ENCODE measurements around the gene PPRC1. TPM values are rescaled to one million over a fixed set of nuclear protein-coding genes. Genes with fewer than 3 reads are reported as not detected.
A peak's percentile ranks its signal among the peaks of the same experiment; 100 is the strongest.

The PPRC1 gene
- total RNA-seq, 1 experiment from 2014 or later: 79.4 TPM

DNA sequence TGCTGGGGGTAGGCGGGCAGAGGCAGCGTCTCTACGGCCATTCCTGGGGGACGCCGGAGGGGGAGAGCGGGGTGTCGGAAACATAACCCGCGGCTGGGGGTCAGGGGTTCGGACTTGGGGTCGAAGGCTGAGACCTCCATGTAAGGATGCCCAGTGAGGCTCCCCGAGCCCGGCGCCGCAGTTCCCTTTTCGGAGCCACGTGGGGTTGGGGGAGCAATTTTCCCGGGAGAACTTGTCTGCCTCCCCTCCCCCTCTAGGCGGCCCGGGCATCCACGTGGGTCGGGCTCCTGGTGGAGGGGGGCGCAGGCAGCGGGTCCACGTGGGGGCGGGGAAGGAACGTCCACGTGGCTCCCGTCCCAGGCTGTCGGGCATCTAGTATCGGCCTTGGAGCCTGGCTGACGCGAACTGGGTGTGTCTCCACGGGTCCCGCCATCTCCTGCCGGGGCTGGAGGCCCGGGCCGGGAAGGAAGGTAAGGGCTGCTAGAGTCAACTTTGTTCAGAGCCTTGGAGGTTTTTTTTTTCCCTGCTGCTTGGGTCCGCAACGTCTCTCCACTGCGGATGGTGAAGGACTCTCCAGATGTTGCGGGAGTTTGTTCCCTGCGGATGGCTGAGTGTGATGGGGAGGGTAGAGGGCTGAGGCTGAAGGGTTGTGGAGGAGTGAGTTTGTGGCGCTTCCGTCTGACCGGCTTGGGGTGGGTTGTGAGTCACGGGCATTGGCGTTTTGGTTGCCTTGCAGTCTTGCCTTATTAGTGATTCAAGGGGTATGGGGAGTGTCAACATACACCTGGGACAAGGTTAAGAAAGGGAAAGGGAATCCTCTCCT, 744 bp downstream of the PPRC1 start:
- H3K9me3 Mint-ChIP-seq: no peaks in the 10 kb centered on the region
- peak; percentile 53 for DNase-seq (ENCODE audit: low spot score)
- H3K4me1 Mint-ChIP-seq: peaks cover 22% of the 10 kb centered on the region
- no peak for TF ChIP-seq PRDM15 (CRISPR knock-in tag; IDR thresholded peaks at IDR 0.05)
- TF ChIP-seq, protein P1, sequence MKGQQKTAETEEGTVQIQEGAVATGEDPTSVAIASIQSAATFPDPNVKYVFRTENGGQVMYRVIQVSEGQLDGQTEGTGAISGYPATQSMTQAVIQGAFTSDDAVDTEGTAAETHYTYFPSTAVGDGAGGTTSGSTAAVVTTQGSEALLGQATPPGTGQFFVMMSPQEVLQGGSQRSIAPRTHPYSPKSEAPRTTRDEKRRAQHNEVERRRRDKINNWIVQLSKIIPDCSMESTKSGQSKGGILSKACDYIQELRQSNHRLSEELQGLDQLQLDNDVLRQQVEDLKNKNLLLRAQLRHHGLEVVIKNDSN (CRISPR knock-in tag; IDR thresholded peaks at IDR 0.05): peak; percentile 78
- TF ChIP-seq SMAD3 (CRISPR knock-in tag; IDR thresholded peaks at IDR 0.05; ENCODE audit: borderline replicate concordance): no peak
- TF ChIP-seq ZNF423 (CRISPR knock-in tag; IDR thresholded peaks at IDR 0.05): no peak
- TF ChIP-seq, protein P2, sequence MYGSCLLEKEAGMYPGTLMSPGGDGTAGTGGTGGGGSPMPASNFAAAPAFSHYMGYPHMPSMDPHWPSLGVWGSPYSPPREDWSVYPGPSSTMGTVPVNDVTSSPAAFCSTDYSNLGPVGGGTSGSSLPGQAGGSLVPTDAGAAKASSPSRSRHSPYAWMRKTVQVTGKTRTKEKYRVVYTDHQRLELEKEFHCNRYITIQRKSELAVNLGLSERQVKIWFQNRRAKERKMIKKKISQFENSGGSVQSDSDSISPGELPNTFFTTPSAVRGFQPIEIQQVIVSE (CRISPR knock-in tag; IDR thresholded peaks at IDR 0.05; ENCODE audit: borderline replicate concordance): no peak
- TF ChIP-seq JAZF1 (CRISPR knock-in tag; IDR thresholded peaks at IDR 0.05): no peak
- no peak for TF ChIP-seq MYBL2 (CRISPR knock-in tag; IDR thresholded peaks at IDR 0.05)
- TF ChIP-seq, protein P3, sequence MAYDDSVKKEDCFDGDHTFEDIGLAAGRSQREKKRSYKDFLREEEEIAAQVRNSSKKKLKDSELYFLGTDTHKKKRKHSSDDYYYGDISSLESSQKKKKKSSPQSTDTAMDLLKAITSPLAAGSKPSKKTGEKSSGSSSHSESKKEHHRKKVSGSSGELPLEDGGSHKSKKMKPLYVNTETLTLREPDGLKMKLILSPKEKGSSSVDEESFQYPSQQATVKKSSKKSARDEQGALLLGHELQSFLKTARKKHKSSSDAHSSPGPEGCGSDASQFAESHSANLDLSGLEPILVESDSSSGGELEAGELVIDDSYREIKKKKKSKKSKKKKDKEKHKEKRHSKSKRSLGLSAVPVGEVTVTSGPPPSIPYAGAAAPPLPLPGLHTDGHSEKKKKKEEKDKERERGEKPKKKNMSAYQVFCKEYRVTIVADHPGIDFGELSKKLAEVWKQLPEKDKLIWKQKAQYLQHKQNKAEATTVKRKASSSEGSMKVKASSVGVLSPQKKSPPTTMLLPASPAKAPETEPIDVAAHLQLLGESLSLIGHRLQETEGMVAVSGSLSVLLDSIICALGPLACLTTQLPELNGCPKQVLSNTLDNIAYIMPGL (CRISPR knock-in tag; IDR thresholded peaks at IDR 0.05): peak; percentile 61; the same call in 1 of the 2 replicates
- TF ChIP-seq ZMAT4 (CRISPR knock-in tag; IDR thresholded peaks at IDR 0.05): no peak
- peak; percentile 10; the same call in 1 of the 2 replicates for TF ChIP-seq FOXP1 (CRISPR knock-in tag; IDR thresholded peaks at IDR 0.05; ENCODE audit: borderline replicate concordance)
- no peak for TF ChIP-seq TP53 (CRISPR knock-in tag; IDR thresholded peaks at IDR 0.05)
- TF ChIP-seq, protein P4, sequence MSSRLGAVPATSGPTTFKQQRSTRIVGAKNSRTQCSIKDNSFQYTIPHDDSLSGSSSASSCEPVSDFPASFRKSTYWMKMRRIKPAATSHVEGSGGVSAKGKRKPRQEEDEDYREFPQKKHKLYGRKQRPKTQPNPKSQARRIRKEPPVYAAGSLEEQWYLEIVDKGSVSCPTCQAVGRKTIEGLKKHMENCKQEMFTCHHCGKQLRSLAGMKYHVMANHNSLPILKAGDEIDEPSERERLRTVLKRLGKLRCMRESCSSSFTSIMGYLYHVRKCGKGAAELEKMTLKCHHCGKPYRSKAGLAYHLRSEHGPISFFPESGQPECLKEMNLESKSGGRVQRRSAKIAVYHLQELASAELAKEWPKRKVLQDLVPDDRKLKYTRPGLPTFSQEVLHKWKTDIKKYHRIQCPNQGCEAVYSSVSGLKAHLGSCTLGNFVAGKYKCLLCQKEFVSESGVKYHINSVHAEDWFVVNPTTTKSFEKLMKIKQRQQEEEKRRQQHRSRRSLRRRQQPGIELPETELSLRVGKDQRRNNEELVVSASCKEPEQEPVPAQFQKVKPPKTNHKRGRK (CRISPR knock-in tag; IDR thresholded peaks at IDR 0.05; ENCODE audit: borderline replicate concordance): no peak
- TF ChIP-seq SMAD4 (CRISPR knock-in tag; IDR thresholded peaks at IDR 0.05): no peak
- no peak for TF ChIP-seq NR1H2 (CRISPR knock-in tag; IDR thresholded peaks at IDR 0.05)
- TF ChIP-seq, protein P5, sequence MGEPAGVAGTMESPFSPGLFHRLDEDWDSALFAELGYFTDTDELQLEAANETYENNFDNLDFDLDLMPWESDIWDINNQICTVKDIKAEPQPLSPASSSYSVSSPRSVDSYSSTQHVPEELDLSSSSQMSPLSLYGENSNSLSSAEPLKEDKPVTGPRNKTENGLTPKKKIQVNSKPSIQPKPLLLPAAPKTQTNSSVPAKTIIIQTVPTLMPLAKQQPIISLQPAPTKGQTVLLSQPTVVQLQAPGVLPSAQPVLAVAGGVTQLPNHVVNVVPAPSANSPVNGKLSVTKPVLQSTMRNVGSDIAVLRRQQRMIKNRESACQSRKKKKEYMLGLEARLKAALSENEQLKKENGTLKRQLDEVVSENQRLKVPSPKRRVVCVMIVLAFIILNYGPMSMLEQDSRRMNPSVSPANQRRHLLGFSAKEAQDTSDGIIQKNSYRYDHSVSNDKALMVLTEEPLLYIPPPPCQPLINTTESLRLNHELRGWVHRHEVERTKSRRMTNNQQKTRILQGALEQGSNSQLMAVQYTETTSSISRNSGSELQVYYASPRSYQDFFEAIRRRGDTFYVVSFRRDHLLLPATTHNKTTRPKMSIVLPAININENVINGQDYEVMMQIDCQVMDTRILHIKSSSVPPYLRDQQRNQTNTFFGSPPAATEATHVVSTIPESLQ (CRISPR knock-in tag; IDR thresholded peaks at IDR 0.05): no peak
- TF ChIP-seq, protein P6, sequence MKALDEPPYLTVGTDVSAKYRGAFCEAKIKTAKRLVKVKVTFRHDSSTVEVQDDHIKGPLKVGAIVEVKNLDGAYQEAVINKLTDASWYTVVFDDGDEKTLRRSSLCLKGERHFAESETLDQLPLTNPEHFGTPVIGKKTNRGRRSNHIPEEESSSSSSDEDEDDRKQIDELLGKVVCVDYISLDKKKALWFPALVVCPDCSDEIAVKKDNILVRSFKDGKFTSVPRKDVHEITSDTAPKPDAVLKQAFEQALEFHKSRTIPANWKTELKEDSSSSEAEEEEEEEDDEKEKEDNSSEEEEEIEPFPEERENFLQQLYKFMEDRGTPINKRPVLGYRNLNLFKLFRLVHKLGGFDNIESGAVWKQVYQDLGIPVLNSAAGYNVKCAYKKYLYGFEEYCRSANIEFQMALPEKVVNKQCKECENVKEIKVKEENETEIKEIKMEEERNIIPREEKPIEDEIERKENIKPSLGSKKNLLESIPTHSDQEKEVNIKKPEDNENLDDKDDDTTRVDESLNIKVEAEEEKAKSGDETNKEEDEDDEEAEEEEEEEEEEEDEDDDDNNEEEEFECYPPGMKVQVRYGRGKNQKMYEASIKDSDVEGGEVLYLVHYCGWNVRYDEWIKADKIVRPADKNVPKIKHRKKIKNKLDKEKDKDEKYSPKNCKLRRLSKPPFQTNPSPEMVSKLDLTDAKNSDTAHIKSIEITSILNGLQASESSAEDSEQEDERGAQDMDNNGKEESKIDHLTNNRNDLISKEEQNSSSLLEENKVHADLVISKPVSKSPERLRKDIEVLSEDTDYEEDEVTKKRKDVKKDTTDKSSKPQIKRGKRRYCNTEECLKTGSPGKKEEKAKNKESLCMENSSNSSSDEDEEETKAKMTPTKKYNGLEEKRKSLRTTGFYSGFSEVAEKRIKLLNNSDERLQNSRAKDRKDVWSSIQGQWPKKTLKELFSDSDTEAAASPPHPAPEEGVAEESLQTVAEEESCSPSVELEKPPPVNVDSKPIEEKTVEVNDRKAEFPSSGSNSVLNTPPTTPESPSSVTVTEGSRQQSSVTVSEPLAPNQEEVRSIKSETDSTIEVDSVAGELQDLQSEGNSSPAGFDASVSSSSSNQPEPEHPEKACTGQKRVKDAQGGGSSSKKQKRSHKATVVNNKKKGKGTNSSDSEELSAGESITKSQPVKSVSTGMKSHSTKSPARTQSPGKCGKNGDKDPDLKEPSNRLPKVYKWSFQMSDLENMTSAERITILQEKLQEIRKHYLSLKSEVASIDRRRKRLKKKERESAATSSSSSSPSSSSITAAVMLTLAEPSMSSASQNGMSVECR (CRISPR knock-in tag; IDR thresholded peaks at IDR 0.05; ENCODE audit: borderline replicate concordance): no peak
- TF ChIP-seq, protein P7, sequence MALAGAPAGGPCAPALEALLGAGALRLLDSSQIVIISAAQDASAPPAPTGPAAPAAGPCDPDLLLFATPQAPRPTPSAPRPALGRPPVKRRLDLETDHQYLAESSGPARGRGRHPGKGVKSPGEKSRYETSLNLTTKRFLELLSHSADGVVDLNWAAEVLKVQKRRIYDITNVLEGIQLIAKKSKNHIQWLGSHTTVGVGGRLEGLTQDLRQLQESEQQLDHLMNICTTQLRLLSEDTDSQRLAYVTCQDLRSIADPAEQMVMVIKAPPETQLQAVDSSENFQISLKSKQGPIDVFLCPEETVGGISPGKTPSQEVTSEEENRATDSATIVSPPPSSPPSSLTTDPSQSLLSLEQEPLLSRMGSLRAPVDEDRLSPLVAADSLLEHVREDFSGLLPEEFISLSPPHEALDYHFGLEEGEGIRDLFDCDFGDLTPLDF (CRISPR knock-in tag; IDR thresholded peaks at IDR 0.05): no peak

More for the DNA sequence above, 744 bp downstream of the PPRC1 start:
- H3K27me3 Mint-ChIP-seq (ENCODE audit: low read depth): peaks cover 4% of the 10 kb centered on the region; the same call in 1 of the 2 replicates
- ChIA-PET POLR2A (no interaction called here), CTCF (no interaction called here)
- peaks cover 18% of the 10 kb centered on the region for H3K36me3 Mint-ChIP-seq
- peak overlapping the region; percentile 98 for H3K27ac Mint-ChIP-seq
- ATAC-seq: peak; percentile 3; the same call in 1 of the 2 replicates
- peak overlapping the region; percentile 89 for H3K4me3 Mint-ChIP-seq

Measured in WTC11 (cell line).